Lung (tissue), 12 donors: ENCODE data around the gene WNT7B. TPM values are rescaled to one million over a fixed set of nuclear protein-coding genes. Genes with fewer than 3 reads are reported as not detected.

Experiments
- ATAC-seq: fragments of 200-7000 bp; cut with Tn5 transposase; one replicate; pipeline ENCODE4 v1.9.1; 2020; ENCODE audit warnings: moderate number of reproducible peaks; ENCODE audit not compliant: insufficient read depth, low FRiP score
- DNase-seq, 3 donors: peaks; one replicate each; pipeline ENCODE4 v3.0.0-alpha.2; 2013 to 2017
- H3K27ac ChIP-seq, 2 donors: one replicate each; pipeline ENCODE4 v1.5.1; 2013; ENCODE audit warnings: mild to moderate bottlenecking in 2 of 2, moderate library complexity in 2 of 2, control low read depth in 1 of 2, inconsistent platforms in 1 of 2, low read depth in 1 of 2, low read length in 1 of 2
- H3K27me3 ChIP-seq, 3 donors: one replicate each; pipeline ENCODE4 v1.5.1; 2013; ENCODE audit warnings: low read length in 2 of 3; ENCODE audit not compliant: control insufficient read depth in 3 of 3, insufficient read depth in 3 of 3
- H3K36me3 ChIP-seq, 4 donors: one replicate each; pipeline ENCODE4 v1.5.1; 2013; ENCODE audit warnings: low read length in 4 of 4, mild to moderate bottlenecking in 1 of 4, moderate library complexity in 1 of 4; ENCODE audit not compliant: control insufficient read depth in 4 of 4, insufficient read depth in 4 of 4
- H3K4me1 ChIP-seq, 5 donors: one replicate each; pipeline ENCODE4 v1.5.1; 2013; ENCODE audit warnings: low read length in 5 of 5, mild to moderate bottlenecking in 2 of 5, moderate library complexity in 1 of 5; ENCODE audit not compliant: control insufficient read depth in 5 of 5, insufficient read depth in 5 of 5
- H3K4me3 ChIP-seq: one replicate; pipeline ENCODE4 v1.5.1; 2013; ENCODE audit warnings: mild to moderate bottlenecking, control low read depth, moderate library complexity
- H3K9ac ChIP-seq, 2 donors: one replicate each; pipeline ENCODE4 v1.5.1; 2013; ENCODE audit warnings: low read length in 2 of 2, control low read depth in 1 of 2; ENCODE audit not compliant: insufficient read depth in 1 of 2
- H3K9me3 ChIP-seq, 4 donors: one replicate each; pipeline ENCODE4 v1.5.1; 2013; ENCODE audit warnings: low read length in 3 of 4, mild to moderate bottlenecking in 1 of 4, moderate library complexity in 1 of 4; ENCODE audit not compliant: control insufficient read depth in 4 of 4, insufficient read depth in 3 of 4
- WGBS, 2 donors: extraction: QIAGEN DNeasy Blood & Tissue Kit; methylation state at CpG; one replicate each; pipeline ENCODE4 v1.1.7; 2013; 5-methylcytosine and 5-hydroxymethylcytosine counted together
- polyA plus RNA-seq, 2 donors: library from polyadenylated mRNA; stranded (reverse); fragments of 200-250 nt; gene quantifications; one replicate each; pipeline ENCODE4 v1.2.1, GENCODE V29; 2013
- total RNA-seq, 2 donors: library from RNA; depleted of rRNA in 1 of 2; stranded (reverse); fragments of >200 nt in 1 of 2; gene quantifications; one replicate each; pipeline ENCODE4 v1.2.1, GENCODE V29; 2014 to 2021
- TF ChIP-seq, protein P1 (sequence below): IDR thresholded peaks from 2 replicates; pipeline ENCODE4 v1.5.1; 2012; ENCODE audit warnings: mild to moderate bottlenecking; ENCODE audit errors: control extremely low read depth, extremely low read depth
- donor health status: control.
- donor health status: control.
- donor health status: Bipolar disorder and iron deficiency.
- donor health status: healthy.
- donor health status: DM: yes; HTN: yes; CAD: no.

WNT7B gene
- total and polyA plus RNA-seq, 4 donors, result 3.5 to 12.5 (median 6.5) TPM

DNA sequence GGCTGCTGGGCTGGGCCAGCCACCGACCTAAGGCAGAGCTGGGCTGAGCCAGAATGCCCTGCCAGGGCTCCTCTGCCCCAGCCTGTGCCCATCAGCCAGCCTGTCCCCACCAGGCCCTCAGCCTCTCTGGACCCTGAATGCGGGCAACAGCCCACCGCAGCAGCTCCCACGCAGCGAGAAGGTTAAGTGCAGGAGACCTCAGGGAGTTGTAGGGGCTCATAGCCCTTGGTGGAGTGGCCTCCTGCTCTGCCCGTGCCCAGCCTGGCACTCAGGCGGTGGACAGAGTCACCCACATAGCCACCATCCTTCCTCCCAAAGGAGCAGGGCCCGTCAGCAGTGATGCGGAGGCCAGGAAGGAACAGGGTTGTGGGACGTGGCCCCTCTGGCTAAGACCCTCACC is 19.1 kb downstream of the WNT7B start:
- no peaks in the 10 kb centered on the region for H3K36me3 ChIP-seq
- TF ChIP-seq, protein P1, sequence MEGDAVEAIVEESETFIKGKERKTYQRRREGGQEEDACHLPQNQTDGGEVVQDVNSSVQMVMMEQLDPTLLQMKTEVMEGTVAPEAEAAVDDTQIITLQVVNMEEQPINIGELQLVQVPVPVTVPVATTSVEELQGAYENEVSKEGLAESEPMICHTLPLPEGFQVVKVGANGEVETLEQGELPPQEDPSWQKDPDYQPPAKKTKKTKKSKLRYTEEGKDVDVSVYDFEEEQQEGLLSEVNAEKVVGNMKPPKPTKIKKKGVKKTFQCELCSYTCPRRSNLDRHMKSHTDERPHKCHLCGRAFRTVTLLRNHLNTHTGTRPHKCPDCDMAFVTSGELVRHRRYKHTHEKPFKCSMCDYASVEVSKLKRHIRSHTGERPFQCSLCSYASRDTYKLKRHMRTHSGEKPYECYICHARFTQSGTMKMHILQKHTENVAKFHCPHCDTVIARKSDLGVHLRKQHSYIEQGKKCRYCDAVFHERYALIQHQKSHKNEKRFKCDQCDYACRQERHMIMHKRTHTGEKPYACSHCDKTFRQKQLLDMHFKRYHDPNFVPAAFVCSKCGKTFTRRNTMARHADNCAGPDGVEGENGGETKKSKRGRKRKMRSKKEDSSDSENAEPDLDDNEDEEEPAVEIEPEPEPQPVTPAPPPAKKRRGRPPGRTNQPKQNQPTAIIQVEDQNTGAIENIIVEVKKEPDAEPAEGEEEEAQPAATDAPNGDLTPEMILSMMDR, result no peak
- H3K27ac ChIP-seq, result no peak overlapping the region
- no peaks in the 10 kb centered on the region for H3K9me3 ChIP-seq
- no peak overlapping the region for H3K9ac ChIP-seq
- no peak for ATAC-seq
- H3K27me3 ChIP-seq, result no peaks in the 10 kb centered on the region
- 89 to 93% methylated on average over 10 of the region's 10 CpGs for WGBS, 2 donors
- peaks cover 0 to 1% (median 0%) of the 10 kb centered on the region in 5 donors for H3K4me1 ChIP-seq
- no peak for DNase-seq
- no peak overlapping the region for H3K4me3 ChIP-seq

DNA sequence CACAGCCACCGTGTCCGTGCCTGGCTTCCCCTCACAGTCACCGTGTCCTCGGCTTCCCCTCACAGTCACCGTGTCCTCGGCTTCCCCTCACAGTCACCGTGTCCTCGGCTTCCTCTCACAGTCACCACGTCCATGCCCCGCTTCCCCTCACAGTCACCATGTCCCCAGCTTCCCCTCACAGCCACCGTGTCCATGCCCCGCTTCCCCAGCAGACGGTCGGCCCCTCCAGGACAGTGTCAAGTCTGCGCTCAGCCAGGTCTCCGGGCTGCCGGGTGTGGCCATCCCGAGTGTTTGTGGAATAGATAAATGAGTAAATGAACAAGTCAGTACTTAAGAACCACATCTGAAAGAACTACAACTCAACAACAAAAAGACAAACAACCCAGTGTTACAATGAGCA is 23.8 kb downstream of the WNT7B start:
- DNase-seq (no peak), ATAC-seq (no peak)
- H3K9ac ChIP-seq, result no peak overlapping the region
- H3K27me3 ChIP-seq, result peaks cover 0 to 5% (median 3%) of the 10 kb centered on the region in 3 donors
- H3K4me3 ChIP-seq, result no peak overlapping the region
- H3K27ac ChIP-seq, result no peak overlapping the region
- no peaks in the 10 kb centered on the region for H3K9me3 ChIP-seq
- H3K4me1 ChIP-seq, result peaks cover 0 to 3% (median 0%) of the 10 kb centered on the region in 5 donors
- TF ChIP-seq, protein P1, result no peak
- WGBS, 2 donors, result 56 to 58% methylated on average over 18 of the region's 18 CpGs
- no peaks in the 10 kb centered on the region for H3K36me3 ChIP-seq

DNA sequence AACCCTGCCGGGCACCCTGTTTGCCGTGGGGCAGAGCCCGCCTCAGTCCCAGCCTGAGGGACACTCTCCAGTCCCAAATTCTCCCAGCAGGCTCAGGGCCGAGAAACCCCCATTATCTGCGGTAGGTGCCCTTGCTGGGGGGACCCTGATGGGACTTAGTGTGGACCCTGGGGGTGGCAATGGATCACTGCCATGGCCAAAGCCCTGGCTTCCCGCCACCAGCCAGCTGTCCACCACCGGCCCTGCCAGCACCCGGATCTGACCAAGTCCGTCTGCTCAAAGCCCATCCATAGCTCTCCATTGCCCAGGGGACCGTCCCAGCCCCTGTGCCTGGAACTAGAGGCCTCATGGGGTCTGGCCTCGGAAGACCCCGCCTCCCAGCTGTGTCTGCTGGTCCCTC is 24.4 kb downstream of the WNT7B start:
- TF ChIP-seq, protein P1, result no peak
- 79 to 81% methylated on average over 11 to 12 of the region's 12 CpGs for WGBS, 2 donors
- Histone ChIP-seq H3K27me3 (peaks cover 0 to 5% (median 3%) of the 10 kb centered on the region in 3 donors), H3K4me1 (peaks cover 0 to 3% (median 0%) of the 10 kb centered on the region in 5 donors), H3K9me3 (no peaks in the 10 kb centered on the region), H3K4me3 (no peak overlapping the region), H3K27ac (no peak overlapping the region), H3K9ac (no peak overlapping the region), H3K36me3 (no peaks in the 10 kb centered on the region)
- ATAC-seq, result no peak
- no peak for DNase-seq

DNA sequence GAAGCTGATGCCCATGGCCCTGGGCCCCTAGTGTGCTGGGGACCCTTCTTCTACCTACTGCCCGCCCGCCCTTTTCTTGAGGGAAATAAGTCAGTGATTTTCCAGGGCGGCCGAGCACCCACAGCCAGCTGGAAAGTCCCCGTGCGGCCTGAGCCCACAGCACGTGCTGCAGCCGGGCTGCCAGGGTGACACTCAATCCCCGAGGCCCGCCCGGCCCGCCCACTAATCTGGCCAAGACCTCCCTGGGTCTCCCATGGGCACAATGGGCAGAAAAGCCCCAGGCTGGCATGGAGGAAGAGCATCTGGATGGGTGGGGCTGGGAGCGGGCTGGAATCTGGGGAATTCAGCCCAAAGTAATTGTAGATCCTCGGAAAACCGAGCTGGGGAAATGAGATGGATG is 24.8 kb downstream of the WNT7B start:
- DNase-seq, result no peak
- WGBS, 2 donors, result 82 to 83% methylated on average over 15 of the region's 15 CpGs

More for the DNA sequence above, 24.8 kb downstream of the WNT7B start:
- H3K36me3 ChIP-seq, result no peaks in the 10 kb centered on the region
- no peak for ATAC-seq
- no peaks in the 10 kb centered on the region for H3K9me3 ChIP-seq
- H3K9ac ChIP-seq, result no peak overlapping the region
- H3K27ac ChIP-seq, result no peak overlapping the region
- H3K4me1 ChIP-seq, result peaks cover 0 to 3% (median 0%) of the 10 kb centered on the region in 5 donors
- peaks cover 0 to 5% (median 3%) of the 10 kb centered on the region in 3 donors for H3K27me3 ChIP-seq
- H3K4me3 ChIP-seq, result no peak overlapping the region
- TF ChIP-seq, protein P1, result no peak
